Loucy (cell line): Measurements from ENCODE around the gene OR2T27.

Experiments
- H2AFZ ChIP-seq: fragments of 200-600 bp; sonication (generic); 2 replicates; pipeline ENCODE4 v1.6.0; 2016; ENCODE audit warnings: antibody characterized with exemption, mild to moderate bottlenecking, low read length, moderate library complexity
- H3F3A ChIP-seq: fragments of 200-600 bp; 2 replicates; pipeline ENCODE4 v1.6.0; 2016; ENCODE audit warnings: antibody characterized with exemption, low read depth, mild to moderate bottlenecking
- H3K27me3 ChIP-seq: fragments of 200-600 bp; sonication (generic); 2 replicates; pipeline ENCODE4 v1.6.1; 2014; ENCODE audit warnings: low read length, mild to moderate bottlenecking; ENCODE audit not compliant: insufficient read depth, poor library complexity, severe bottlenecking
- H3K36me3 ChIP-seq: fragments of 200-600 bp; sonication (generic); 2 replicates; pipeline ENCODE4 v1.6.1; 2016; ENCODE audit warnings: low read length; ENCODE audit not compliant: insufficient read depth
- H3K4me1 ChIP-seq: fragments of 200-600 bp; sonication (generic); 2 replicates; pipeline ENCODE4 v1.5.1; 2014; ENCODE audit warnings: low read length, mild to moderate bottlenecking; ENCODE audit not compliant: insufficient read depth, poor library complexity, severe bottlenecking
- H3K4me2 ChIP-seq: fragments of 200-600 bp; sonication (generic); 2 replicates; pipeline ENCODE4 v1.6.0; 2014; ENCODE audit warnings: antibody characterized with exemption, low read length, low read depth, mild to moderate bottlenecking; ENCODE audit not compliant: poor library complexity, severe bottlenecking
- H3K4me3 ChIP-seq: fragments of 200-600 bp; sonication (generic); 2 replicates; pipeline ENCODE4 v1.5.1; 2014; ENCODE audit warnings: low read length, mild to moderate bottlenecking, mixed read lengths; ENCODE audit not compliant: poor library complexity, severe bottlenecking
- H3K79me2 ChIP-seq: fragments of 200-600 bp; sonication (generic); 2 replicates; pipeline ENCODE4 v1.6.1; 2014; ENCODE audit warnings: low read length; ENCODE audit not compliant: insufficient read depth
- H3K9ac ChIP-seq: fragments of 200-600 bp; sonication (generic); 2 replicates; pipeline ENCODE4 v1.6.0; 2014; ENCODE audit warnings: mild to moderate bottlenecking, low read depth, low read length, moderate library complexity; ENCODE audit not compliant: poor library complexity, severe bottlenecking
- H3K9me2 ChIP-seq: fragments of 200-600 bp; sonication (generic); replicated peaks from 2 replicates; pipeline ENCODE4 v1.6.1; 2016; ENCODE audit warnings: low read depth, low read length, mixed read lengths
- H3K9me3 ChIP-seq: fragments of 200-600 bp; sonication (generic); 2 replicates; pipeline ENCODE4 v1.6.1; 2014; ENCODE audit warnings: mild to moderate bottlenecking, antibody characterized with exemption, low read length, low read depth; ENCODE audit not compliant: insufficient read depth
- H4K20me1 ChIP-seq: fragments of 200-600 bp; sonication (generic); 2 replicates; pipeline ENCODE4 v1.6.0; 2014; ENCODE audit warnings: antibody characterized with exemption, low read length, mild to moderate bottlenecking; ENCODE audit not compliant: insufficient read depth, poor library complexity, severe bottlenecking
- EZH2phosphoT487 ChIP-seq: fragments of 200-600 bp; IDR thresholded peaks from 2 replicates; pipeline ENCODE4 v1.6.1; 2018; ENCODE audit warnings: antibody characterized with exemption, mild to moderate bottlenecking, moderate library complexity, borderline replicate concordance
- TF ChIP-seq, protein P1 (sequence below): fragments of 200-600 bp; sonication (generic); conservative IDR thresholded peaks from 2 replicates; pipeline ENCODE4 v1.5.1; 2014; ENCODE audit warnings: mild to moderate bottlenecking, antibody characterized with exemption, low read length

The OR2T27 gene

DNA sequence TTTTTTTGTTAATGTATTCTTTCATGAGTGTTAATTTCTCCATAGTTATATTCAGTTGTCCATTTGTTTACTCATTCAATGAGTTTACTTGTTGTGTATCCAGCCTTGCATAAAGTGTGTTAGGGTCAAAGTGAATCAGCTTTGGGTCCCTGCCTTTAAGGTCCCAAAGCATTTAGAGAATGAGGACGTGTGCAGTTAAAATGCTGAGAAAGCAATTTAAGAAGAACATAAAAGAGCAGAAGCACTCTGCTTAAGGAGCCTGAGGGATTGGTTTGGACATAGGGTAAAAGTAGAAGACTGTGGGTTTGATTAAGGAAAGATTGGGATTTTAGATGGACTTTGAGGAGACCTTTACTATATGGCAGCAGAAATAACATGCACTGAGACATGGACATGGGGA lies 43.8 kb upstream of the OR2T27 start:
- no peak overlapping the region for H2AFZ ChIP-seq
- H3K9me3 ChIP-seq: no peaks in the 10 kb centered on the region
- no peaks in the 10 kb centered on the region for H3F3A ChIP-seq

GRCh38 chr1:248697907-248698306 lies 42.6 kb upstream of the OR2T27 start:
- Histone ChIP-seq H3F3A (no peaks in the 10 kb centered on the region), H3K36me3 (no peaks in the 10 kb centered on the region), H4K20me1 (no peaks in the 10 kb centered on the region), H3K9me2 (no peaks in the 10 kb centered on the region), H2AFZ (no peak overlapping the region), H3K4me3 (no peak overlapping the region), H3K9ac (no peak overlapping the region), H3K9me3 (no peaks in the 10 kb centered on the region), H3K27me3 (no peaks in the 10 kb centered on the region), H3K4me1 (no peaks in the 10 kb centered on the region), H3K79me2 (no peaks in the 10 kb centered on the region), H3K4me2 (no peak overlapping the region)
- no peak for TF ChIP-seq EZH2phosphoT487
- TF ChIP-seq, protein P1, sequence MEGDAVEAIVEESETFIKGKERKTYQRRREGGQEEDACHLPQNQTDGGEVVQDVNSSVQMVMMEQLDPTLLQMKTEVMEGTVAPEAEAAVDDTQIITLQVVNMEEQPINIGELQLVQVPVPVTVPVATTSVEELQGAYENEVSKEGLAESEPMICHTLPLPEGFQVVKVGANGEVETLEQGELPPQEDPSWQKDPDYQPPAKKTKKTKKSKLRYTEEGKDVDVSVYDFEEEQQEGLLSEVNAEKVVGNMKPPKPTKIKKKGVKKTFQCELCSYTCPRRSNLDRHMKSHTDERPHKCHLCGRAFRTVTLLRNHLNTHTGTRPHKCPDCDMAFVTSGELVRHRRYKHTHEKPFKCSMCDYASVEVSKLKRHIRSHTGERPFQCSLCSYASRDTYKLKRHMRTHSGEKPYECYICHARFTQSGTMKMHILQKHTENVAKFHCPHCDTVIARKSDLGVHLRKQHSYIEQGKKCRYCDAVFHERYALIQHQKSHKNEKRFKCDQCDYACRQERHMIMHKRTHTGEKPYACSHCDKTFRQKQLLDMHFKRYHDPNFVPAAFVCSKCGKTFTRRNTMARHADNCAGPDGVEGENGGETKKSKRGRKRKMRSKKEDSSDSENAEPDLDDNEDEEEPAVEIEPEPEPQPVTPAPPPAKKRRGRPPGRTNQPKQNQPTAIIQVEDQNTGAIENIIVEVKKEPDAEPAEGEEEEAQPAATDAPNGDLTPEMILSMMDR: no peak

More for the DNA sequence above, 43.8 kb upstream of the OR2T27 start:
- no peaks in the 10 kb centered on the region for H3K4me1 ChIP-seq
- H3K4me3 ChIP-seq: no peak overlapping the region
- TF ChIP-seq, protein P1: no peak
- no peak for TF ChIP-seq EZH2phosphoT487
- no peaks in the 10 kb centered on the region for H3K27me3 ChIP-seq
- no peak overlapping the region for H3K4me2 ChIP-seq
- no peaks in the 10 kb centered on the region for H4K20me1 ChIP-seq
- no peaks in the 10 kb centered on the region for H3K9me2 ChIP-seq
- H3K9ac ChIP-seq: no peak overlapping the region
- H3K36me3 ChIP-seq: no peaks in the 10 kb centered on the region
- no peaks in the 10 kb centered on the region for H3K79me2 ChIP-seq

DNA sequence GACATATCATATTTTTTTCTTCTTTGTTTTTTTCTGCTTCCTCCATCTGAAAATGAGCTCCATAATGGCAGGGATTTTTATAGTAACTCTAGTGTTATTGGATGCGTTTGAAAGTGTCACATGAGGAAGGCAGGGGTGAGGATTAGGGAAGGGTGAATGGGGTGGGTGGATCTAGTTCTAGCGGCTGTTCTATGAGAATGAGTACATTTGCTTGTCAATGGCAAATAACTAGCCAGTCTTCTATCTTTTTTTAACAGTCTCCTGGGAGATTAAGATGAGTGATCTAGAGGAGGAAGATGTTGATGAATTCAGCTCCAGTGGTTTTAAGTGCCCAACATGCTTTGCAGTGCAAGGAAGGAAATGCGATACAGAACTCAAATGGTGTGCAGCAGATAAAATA lies 41.4 kb upstream of the OR2T27 start:
- Histone ChIP-seq H4K20me1 (no peaks in the 10 kb centered on the region), H3K36me3 (no peaks in the 10 kb centered on the region), H3K9me3 (no peaks in the 10 kb centered on the region), H3K27me3 (no peaks in the 10 kb centered on the region), H3K4me2 (no peak overlapping the region), H3K4me1 (no peaks in the 10 kb centered on the region), H3K4me3 (no peak overlapping the region), H3F3A (no peaks in the 10 kb centered on the region), H3K9ac (no peak overlapping the region), H3K9me2 (no peaks in the 10 kb centered on the region), H2AFZ (no peak overlapping the region), H3K79me2 (no peaks in the 10 kb centered on the region)
- TF ChIP-seq EZH2phosphoT487: no peak
- TF ChIP-seq, protein P1: no peak
